Kidney epithelial cell (primary cell): ENCODE measurements around the gene OR4D10. TPM values are rescaled to one million over a fixed set of nuclear protein-coding genes. Genes with fewer than 3 reads are reported as not detected.

Source experiments
- DNase-seq: peaks from one replicate; pipeline ENCODE4 v3.0.0-alpha.2; 2010; ENCODE audit warnings: low read depth
- H3K27me3 ChIP-seq: 2 replicates; pipeline ENCODE4 v1.6.0; 2011; ENCODE audit warnings: low read length; ENCODE audit not compliant: control insufficient read depth, insufficient read depth
- H3K36me3 ChIP-seq: 2 replicates; pipeline ENCODE4 v1.5.1; 2011; ENCODE audit warnings: low read length; ENCODE audit not compliant: control insufficient read depth, insufficient read depth
- H3K4me3 ChIP-seq: 2 replicates; pipeline ENCODE4 v1.5.1; 2011; ENCODE audit warnings: low read depth, mild to moderate bottlenecking, control low read depth, low read length
- CTCF ChIP-seq: IDR thresholded peaks from 2 replicates; pipeline ENCODE4 v1.5.1; 2011; ENCODE audit warnings: mild to moderate bottlenecking, moderate library complexity, low read length, control low read depth, inconsistent platforms; ENCODE audit not compliant: insufficient read depth, poor library complexity, severe bottlenecking
- total RNA-seq: library from RNA; depleted of rRNA; stranded (reverse); fragments of >200 nt; gene quantifications from 2 replicates; pipeline ENCODE4 v1.2.3, GENCODE V29; 2015

Gene OR4D10
- total RNA-seq, 1 donor from 2014 or later, result not detected

GRCh38 chr11:59528711-59529110, 55.6 kb downstream of the OR4D10 start:
- no peak for DNase-seq
- no peak overlapping the region for H3K4me3 ChIP-seq
- no peaks in the 10 kb centered on the region for H3K36me3 ChIP-seq
- no peaks in the 10 kb centered on the region for H3K27me3 ChIP-seq
- no peak for TF ChIP-seq CTCF

Other genes starting within 250 kb of the OR4D10 start
- not detected in 2 replicates for gene OR5AN1, start 114.4 kb upstream of the OR4D10 start, total RNA-seq
- not detected in 2 replicates for gene OR5A2, start 46.9 kb upstream of the OR4D10 start, total RNA-seq
- gene OR5A1, start 36.8 kb upstream of the OR4D10 start, total RNA-seq, result not detected in 2 replicates
- gene OR4D6, start 16.4 kb upstream of the OR4D10 start, total RNA-seq, result not detected in 2 replicates
- not detected in 2 replicates for gene OR4D11, start 30.3 kb downstream of the OR4D10 start, total RNA-seq
- gene OR4D9, start 38.2 kb downstream of the OR4D10 start, total RNA-seq, result not detected in 2 replicates
- gene OSBP, start 142.5 kb downstream of the OR4D10 start, total RNA-seq, result 27.1 and 30.3 TPM in 2 replicates
- 28.5 and 28.7 TPM in 2 replicates for gene PATL1, start 195.7 kb downstream of the OR4D10 start, total RNA-seq
- gene OR10V1, start 240.5 kb downstream of the OR4D10 start, total RNA-seq, result not detected in 2 replicates